ENCODE measurements around the gene EPHX1.

- TF ChIP-seq CTCF (IDR thresholded peaks at IDR 0.05) (no peak), POLR2A (IDR thresholded peaks at IDR 0.05) (no peak), POLR2AphosphoS5 (IDR thresholded peaks at IDR 0.05) (no peak)
These were observed 53.2 kb downstream of the EPHX1 start for GRCh38 chr1:225863167-225863566.

Data from breast epithelium (tissue), 3 donors.